Astrocyte of the cerebellum (primary cell): ENCODE data around the gene ANKRD34C.

ENCODE experiments used
- DNase-seq: peaks from one replicate; pipeline ENCODE4 v3.0.0-alpha.2; 2011; ENCODE audit warnings: low read depth
- H3K4me3 ChIP-seq: 2 replicates; pipeline ENCODE4 v1.5.1; 2011; ENCODE audit warnings: mild to moderate bottlenecking, low read depth, low read length, moderate library complexity
- CTCF ChIP-seq: IDR thresholded peaks from 2 replicates; pipeline ENCODE4 v1.5.1; 2012; ENCODE audit warnings: low read length, low read depth, moderate library complexity, mild to moderate bottlenecking; ENCODE audit errors: missing control alignments
- in situ Hi-C: cut with HindIII; loops from 2 replicates; pipeline ENCODE4 v1.10.0; 2017; ENCODE audit warnings: low sequenced_read_pairs

Gene ANKRD34C

DNA sequence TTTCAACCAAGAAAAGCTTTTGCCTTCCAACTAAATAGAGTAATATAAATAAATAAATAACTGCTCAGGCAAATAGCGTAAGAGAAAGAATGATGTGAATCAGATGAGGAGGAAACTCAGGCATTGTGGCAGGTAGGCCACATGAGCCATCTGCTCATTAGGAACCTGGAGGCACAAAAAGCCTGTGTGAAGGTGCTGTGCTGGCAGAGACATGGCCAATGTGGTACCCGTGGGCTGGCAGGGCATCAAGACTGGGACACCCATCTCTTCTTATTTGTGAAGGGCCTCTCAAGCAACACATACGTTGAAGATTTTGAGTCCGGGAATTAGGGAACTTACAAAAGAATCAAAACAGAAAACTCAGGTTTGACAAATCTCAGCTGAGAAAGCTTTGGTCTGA lies 9.5 kb downstream of the ANKRD34C start:
- H3K4me3 ChIP-seq, result no peak overlapping the region
- in situ Hi-C loops, result no loop called here
- DNase-seq, result no peak
- TF ChIP-seq CTCF, result no peak

GRCh38 chr15:79294075-79294474 lies 11.6 kb downstream of the ANKRD34C start:
- DNase-seq, result no peak
- in situ Hi-C loops, result no loop called here
- TF ChIP-seq CTCF, result no peak
- H3K4me3 ChIP-seq, result no peak overlapping the region

- H3K4me3 ChIP-seq, result no peak overlapping the region
- DNase-seq, result no peak
- in situ Hi-C loops, result no loop called here
- no peak for TF ChIP-seq CTCF
These were observed 14.1 kb downstream of the ANKRD34C start for GRCh38 chr15:79296583-79296982.

DNA sequence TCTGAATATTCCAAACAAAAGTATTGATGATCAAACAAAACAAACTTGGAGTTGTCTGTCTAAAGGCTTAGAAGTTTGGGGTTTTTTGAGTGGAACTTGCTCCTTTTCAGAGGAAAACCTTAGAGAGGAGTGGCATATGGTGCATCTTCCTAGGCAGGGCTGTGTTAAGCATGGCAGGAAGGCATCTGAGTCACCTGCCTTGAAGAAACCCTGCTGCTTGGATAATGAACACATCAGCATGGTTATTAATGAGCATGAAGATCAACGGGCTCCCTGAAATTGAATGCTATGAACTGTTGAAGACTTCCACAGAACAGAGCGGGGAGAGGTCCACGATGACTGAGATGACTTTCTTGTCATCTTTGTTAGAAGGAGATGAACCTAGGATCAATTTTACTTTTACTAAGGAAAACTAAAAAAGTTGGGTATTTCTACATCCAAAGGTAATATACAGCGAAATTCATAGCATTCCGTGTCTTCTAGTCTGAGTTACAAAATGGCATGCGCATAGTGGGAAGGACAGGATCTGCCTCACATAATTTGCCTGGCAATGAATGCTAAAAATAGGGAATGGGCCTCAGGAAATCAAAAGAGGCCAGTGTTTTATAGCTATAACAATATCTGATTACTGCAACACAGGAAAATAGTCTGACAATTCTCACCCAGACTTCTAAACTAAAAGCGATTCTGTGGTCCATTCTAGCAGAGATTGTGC lies 16.8 kb downstream of the ANKRD34C start:
- no peak for TF ChIP-seq CTCF
- in situ Hi-C loops, result no loop called here
- DNase-seq, result no peak
- H3K4me3 ChIP-seq, result no peak overlapping the region

DNA sequence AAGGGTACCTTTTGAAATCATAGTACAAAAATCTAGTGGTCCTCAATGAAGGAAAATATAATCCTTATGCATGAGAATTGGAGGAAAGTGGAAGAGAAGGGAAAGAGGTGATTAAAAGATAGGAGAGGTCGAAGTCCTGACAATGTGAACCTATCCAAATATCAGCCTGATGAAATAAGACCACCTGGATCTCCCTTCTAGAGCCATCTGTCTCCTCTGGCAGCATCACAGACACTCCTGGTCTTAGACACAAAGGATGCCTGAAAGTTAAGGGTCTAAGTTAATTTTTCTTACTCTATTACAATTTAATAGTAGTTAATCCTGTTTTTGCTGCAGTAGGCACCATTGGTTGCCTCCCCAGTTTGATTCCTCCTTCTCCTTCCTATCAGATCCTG lies 17.3 kb downstream of the ANKRD34C start:
- in situ Hi-C loops, result no loop called here
- DNase-seq, result no peak
- no peak for TF ChIP-seq CTCF
- no peak overlapping the region for H3K4me3 ChIP-seq

GRCh38 chr15:79307251-79307650 lies 24.7 kb downstream of the ANKRD34C start:
- TF ChIP-seq CTCF, result no peak
- no peak overlapping the region for H3K4me3 ChIP-seq
- DNase-seq, result no peak
- in situ Hi-C loops, result no loop called here
